HCT116 (cell line): ENCODE measurements around the gene LIM2. TPM values are rescaled to one million over a fixed set of nuclear protein-coding genes. Genes with fewer than 3 reads are reported as not detected.

ENCODE experiments used
- ATAC-seq: fragments of 200-7000 bp; cut with Tn5 transposase; 2 replicates; pipeline ENCODE4 v1.9.1; 2020; ENCODE audit warnings: mild to moderate bottlenecking, moderate library complexity
- BruUV-seq: library from RNA; stranded (reverse); fragments of 400-500 nt; replicated peaks from 2 replicates; lab custom pipeline; 2021; lab: Mats Ljungman, UMichigan
- CTCF ChIA-PET: fragments of 300-600 bp; sonication (Branson Sonifier 250); formaldehyde crosslinking; loops from one replicate; lab custom pipeline; 2021; ENCODE audit warnings: antibody characterized with exemption; lab: Charles Lee
- POLR2A ChIA-PET: fragments of 300-600, 350-600 bp; sonication (Branson Sonifier 250); formaldehyde crosslinking; loops from one replicate; lab custom pipeline; 2021; ENCODE audit warnings: antibody characterized with exemption; lab: Charles Lee
- RAD21 ChIA-PET, 2 experiments: fragments of 300-600 bp; sonication (Branson Sonifier 250); formaldehyde crosslinking; loops; one replicate each; lab custom pipeline; 2023; ENCODE audit warnings: low total read pairs in 2 of 2; ENCODE audit not compliant: uncharacterized antibody in 2 of 2, unreplicated experiment in 2 of 2, low non-redundant PET in 1 of 2; lab: Charles Lee
- DNase-seq: peaks from one replicate; pipeline ENCODE4 v3.0.0-alpha.2; 2010; ENCODE audit warnings: low read depth, low spot score
- H2AFZ ChIP-seq: fragments of 200-600 bp; shearing (Covaris generic), sonication (generic); 2 replicates; pipeline ENCODE4 v1.6.1; 2017; ENCODE audit warnings: low read depth, mixed run types, mixed read lengths, antibody characterized with exemption, low read length; ENCODE audit not compliant: poor library complexity, severe bottlenecking
- H3K27ac ChIP-seq: 2 replicates; pipeline ENCODE4 v1.5.1; 2012; ENCODE audit warnings: low read depth, low read length
- H3K27me3 ChIP-seq: fragments of 200-600 bp; sonication (generic); 2 replicates; pipeline ENCODE4 v1.6.1; 2016; ENCODE audit warnings: mixed run types, low read length, mixed read lengths; ENCODE audit not compliant: insufficient read depth
- H3K36me3 ChIP-seq, 2 experiments: fragments of 200-500 bp in 1 of 2; fragments of 200-600 bp in 1 of 2; sonication (Bioruptor generic) in 1 of 2; sonication (generic) in 1 of 2; 2 replicates each; pipeline versions ENCODE4 v1.5.1 to v1.6.1; 2014 to 2016; ENCODE audit warnings: low read length in 2 of 2, inconsistent platforms in 1 of 2, mixed read lengths in 1 of 2, mixed run types in 1 of 2; ENCODE audit not compliant: insufficient read depth in 2 of 2, control insufficient read depth in 1 of 2
- H3K4me1 ChIP-seq, 2 experiments: fragments of 200-600 bp in 1 of 2; sonication (generic) in 1 of 2; 2 replicates each; pipeline versions ENCODE4 v1.5.1 to v1.6.1; 2012 to 2017; ENCODE audit warnings: low read length in 2 of 2, inconsistent platforms in 1 of 2, mild to moderate bottlenecking in 1 of 2, mixed read lengths in 1 of 2, mixed run types in 1 of 2, moderate library complexity in 1 of 2; ENCODE audit not compliant: insufficient read depth in 2 of 2, control insufficient read depth in 1 of 2
- H3K4me2 ChIP-seq: fragments of 200-600 bp; sonication (generic); 2 replicates; pipeline ENCODE4 v1.6.1; 2017; ENCODE audit warnings: mixed run types, low read length, mixed read lengths
- H3K4me3 ChIP-seq, 2 experiments: fragments of 200-600 bp in 1 of 2; sonication (generic) in 1 of 2; replicated peaks in 1 of 2; 2 replicates each; pipeline ENCODE4 v1.5.1; 2011 to 2016; ENCODE audit warnings: low read length in 2 of 2, control low read depth in 1 of 2, low read depth in 1 of 2, mild to moderate bottlenecking in 1 of 2, mixed read lengths in 1 of 2, mixed run types in 1 of 2
- H3K79me2 ChIP-seq: fragments of 200-600 bp; sonication (generic); 2 replicates; pipeline ENCODE4 v1.6.1; 2017; ENCODE audit warnings: mild to moderate bottlenecking, mixed run types, low read length, moderate library complexity, mixed read lengths; ENCODE audit not compliant: insufficient read depth
- H3K9ac ChIP-seq: fragments of 200-600 bp; sonication (generic); 2 replicates; pipeline ENCODE4 v1.6.1; 2016; ENCODE audit warnings: low read length, mixed read lengths
- H3K9me2 ChIP-seq: fragments of 200-600 bp; sonication (generic), shearing (Covaris generic); 2 replicates; pipeline ENCODE4 v1.6.1; 2017; ENCODE audit warnings: mixed run types, mild to moderate bottlenecking, moderate library complexity; ENCODE audit not compliant: insufficient read depth
- H3K9me3 ChIP-seq, 2 experiments: fragments of 200-500 bp in 1 of 2; fragments of 200-600 bp in 1 of 2; sonication (Bioruptor generic) in 1 of 2; sonication (generic) in 1 of 2; 2 replicates each; pipeline ENCODE4 v1.6.1; 2014 to 2017; ENCODE audit warnings: low read length in 2 of 2, mixed read lengths in 2 of 2, inconsistent platforms in 1 of 2, low read depth in 1 of 2, mild to moderate bottlenecking in 1 of 2, mixed run types in 1 of 2, moderate library complexity in 1 of 2; ENCODE audit not compliant: control insufficient read depth in 1 of 2, insufficient read depth in 1 of 2
- H4K20me1 ChIP-seq: fragments of 200-600 bp; sonication (generic), shearing (Covaris generic); 2 replicates; pipeline ENCODE4 v1.6.1; 2017; ENCODE audit warnings: mixed run types, mild to moderate bottlenecking, moderate library complexity; ENCODE audit not compliant: insufficient read depth
- CEBPB ChIP-seq: IDR thresholded peaks from 2 replicates; pipeline ENCODE4 v1.6.1; 2012; ENCODE audit warnings: low read depth
- EZH2 ChIP-seq: fragments of 200-600 bp; sonication (generic); IDR thresholded peaks from 2 replicates; pipeline ENCODE4 v1.6.1; 2017; ENCODE audit warnings: antibody characterized with exemption, mixed run types
- JUND ChIP-seq: IDR thresholded peaks from 2 replicates; pipeline ENCODE4 v1.6.1; 2012
- POLR2AphosphoS5 ChIP-seq: IDR thresholded peaks from 2 replicates; pipeline ENCODE4 v1.6.1; 2011; ENCODE audit warnings: mild to moderate bottlenecking, low read depth, low read length, moderate library complexity
- SIN3A ChIP-seq: IDR thresholded peaks from 2 replicates; pipeline ENCODE4 v1.6.1; 2012; ENCODE audit warnings: low read depth
- SP1 ChIP-seq: IDR thresholded peaks from 2 replicates; pipeline ENCODE4 v1.6.1; 2012; ENCODE audit warnings: low read depth
- SRF ChIP-seq: IDR thresholded peaks from 2 replicates; pipeline ENCODE4 v1.6.1; 2012; ENCODE audit warnings: low read depth
- TCF7L2 ChIP-seq: IDR thresholded peaks from 2 replicates; pipeline ENCODE4 v1.7.0; 2011; ENCODE audit warnings: borderline replicate concordance, inconsistent platforms; ENCODE audit not compliant: insufficient read depth, insufficient read length; ENCODE audit errors: extremely low read depth
- YY1 ChIP-seq: IDR thresholded peaks from 2 replicates; pipeline ENCODE4 v1.6.1; 2011; ENCODE audit warnings: low read length, low read depth, moderate library complexity, mild to moderate bottlenecking; ENCODE audit not compliant: insufficient replicate concordance; ENCODE audit errors: extremely low read depth
- ZFX ChIP-seq: fragments of 450-650 bp; IDR thresholded peaks from 2 replicates; pipeline ENCODE4 v1.6.1; 2017
- ZNF274 ChIP-seq: fragments of 200-500 bp; sonication (Bioruptor generic); IDR thresholded peaks from 2 replicates; pipeline ENCODE4 v1.6.1; 2014; ENCODE audit warnings: mild to moderate bottlenecking, low read depth, low read length, inconsistent platforms
- intact Hi-C: fragments of 100-400 bp; cut with micrococcal nuclease; formaldehyde crosslinking; loops from 2 replicates; pipeline ENCODE4 v1.10.0; 2022
- total RNA-seq: library from RNA; stranded (reverse); gene quantifications from one replicate; pipeline ENCODE4 v1.2.1, GENCODE V29; 2021; ENCODE audit not compliant: unreplicated experiment
- TF ChIP-seq, protein P1 (sequence below): IDR thresholded peaks from 2 replicates; pipeline ENCODE4 v1.6.1; 2011; ENCODE audit warnings: mild to moderate bottlenecking, low read length, moderate library complexity; ENCODE audit not compliant: insufficient replicate concordance; ENCODE audit errors: extremely low read depth
- TF ChIP-seq, protein P2 (sequence below): IDR thresholded peaks from 2 replicates; pipeline ENCODE4 v1.6.1; 2012
- TF ChIP-seq, protein P3 (sequence below), 3 experiments: fragments of 200-600 bp in 1 of 3; sonication (generic) in 1 of 3; IDR thresholded peaks in 2 of 3; conservative IDR thresholded peaks in 1 of 3; 2 replicates each; pipeline ENCODE4 v1.5.1; 2012 to 2017; ENCODE audit warnings: low read depth in 2 of 3, low read length in 2 of 3, antibody characterized with exemption in 1 of 3, borderline replicate concordance in 1 of 3, control low read depth in 1 of 3, mild to moderate bottlenecking in 1 of 3, mixed read lengths in 1 of 3, mixed run types in 1 of 3, moderate library complexity in 1 of 3; ENCODE audit not compliant: insufficient read depth in 1 of 3
- TF ChIP-seq, protein P4 (sequence below): IDR thresholded peaks from 2 replicates; pipeline ENCODE4 v1.6.1; 2012; ENCODE audit warnings: low read depth

LIM2 gene
- total RNA-seq, 1 experiment from 2014 or later: not detected

DNA sequence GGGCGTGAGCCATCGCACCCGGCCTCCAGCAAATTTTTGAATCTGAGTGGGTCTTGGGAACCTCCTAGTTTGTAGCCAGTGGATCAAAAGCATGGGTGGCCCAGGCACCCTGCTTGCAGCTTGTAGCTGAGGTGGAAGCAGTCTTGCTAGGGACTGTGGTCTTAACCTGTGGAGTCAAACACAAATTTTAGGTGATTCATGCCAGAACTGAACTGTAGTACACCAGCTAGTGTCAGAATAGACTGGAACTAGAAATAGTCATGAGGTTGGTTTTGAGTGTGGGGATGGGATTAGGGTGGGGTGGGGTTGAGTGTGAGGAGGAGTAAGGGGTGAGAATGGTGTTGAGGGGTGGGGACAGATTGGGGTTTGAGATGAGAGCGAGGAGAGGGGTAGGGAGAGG lies 5.8 kb downstream of the LIM2 start:
- H3K4me3 ChIP-seq: no peak overlapping the region
- H3K9ac ChIP-seq: no peak overlapping the region
- no peaks in the 10 kb centered on the region for H3K79me2 ChIP-seq
- no peaks in the 10 kb centered on the region for H3K9me2 ChIP-seq
- no peak overlapping the region for H3K27ac ChIP-seq
- TF ChIP-seq, protein P1, sequence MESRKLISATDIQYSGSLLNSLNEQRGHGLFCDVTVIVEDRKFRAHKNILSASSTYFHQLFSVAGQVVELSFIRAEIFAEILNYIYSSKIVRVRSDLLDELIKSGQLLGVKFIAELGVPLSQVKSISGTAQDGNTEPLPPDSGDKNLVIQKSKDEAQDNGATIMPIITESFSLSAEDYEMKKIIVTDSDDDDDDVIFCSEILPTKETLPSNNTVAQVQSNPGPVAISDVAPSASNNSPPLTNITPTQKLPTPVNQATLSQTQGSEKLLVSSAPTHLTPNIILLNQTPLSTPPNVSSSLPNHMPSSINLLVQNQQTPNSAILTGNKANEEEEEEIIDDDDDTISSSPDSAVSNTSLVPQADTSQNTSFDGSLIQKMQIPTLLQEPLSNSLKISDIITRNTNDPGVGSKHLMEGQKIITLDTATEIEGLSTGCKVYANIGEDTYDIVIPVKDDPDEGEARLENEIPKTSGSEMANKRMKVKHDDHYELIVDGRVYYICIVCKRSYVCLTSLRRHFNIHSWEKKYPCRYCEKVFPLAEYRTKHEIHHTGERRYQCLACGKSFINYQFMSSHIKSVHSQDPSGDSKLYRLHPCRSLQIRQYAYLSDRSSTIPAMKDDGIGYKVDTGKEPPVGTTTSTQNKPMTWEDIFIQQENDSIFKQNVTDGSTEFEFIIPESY: no peak
- no peak for TF ChIP-seq POLR2AphosphoS5
- TF ChIP-seq SRF: no peak
- TF ChIP-seq, protein P2, sequence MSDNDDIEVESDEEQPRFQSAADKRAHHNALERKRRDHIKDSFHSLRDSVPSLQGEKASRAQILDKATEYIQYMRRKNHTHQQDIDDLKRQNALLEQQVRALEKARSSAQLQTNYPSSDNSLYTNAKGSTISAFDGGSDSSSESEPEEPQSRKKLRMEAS: no peak
- no peak for TF ChIP-seq YY1
- TF ChIP-seq ZNF274: no peak
- no peak for TF ChIP-seq CEBPB
- no peak for TF ChIP-seq ZFX
- TF ChIP-seq SIN3A: no peak
- no peak for TF ChIP-seq JUND
- no peak for TF ChIP-seq TCF7L2
- TF ChIP-seq, protein P3, sequence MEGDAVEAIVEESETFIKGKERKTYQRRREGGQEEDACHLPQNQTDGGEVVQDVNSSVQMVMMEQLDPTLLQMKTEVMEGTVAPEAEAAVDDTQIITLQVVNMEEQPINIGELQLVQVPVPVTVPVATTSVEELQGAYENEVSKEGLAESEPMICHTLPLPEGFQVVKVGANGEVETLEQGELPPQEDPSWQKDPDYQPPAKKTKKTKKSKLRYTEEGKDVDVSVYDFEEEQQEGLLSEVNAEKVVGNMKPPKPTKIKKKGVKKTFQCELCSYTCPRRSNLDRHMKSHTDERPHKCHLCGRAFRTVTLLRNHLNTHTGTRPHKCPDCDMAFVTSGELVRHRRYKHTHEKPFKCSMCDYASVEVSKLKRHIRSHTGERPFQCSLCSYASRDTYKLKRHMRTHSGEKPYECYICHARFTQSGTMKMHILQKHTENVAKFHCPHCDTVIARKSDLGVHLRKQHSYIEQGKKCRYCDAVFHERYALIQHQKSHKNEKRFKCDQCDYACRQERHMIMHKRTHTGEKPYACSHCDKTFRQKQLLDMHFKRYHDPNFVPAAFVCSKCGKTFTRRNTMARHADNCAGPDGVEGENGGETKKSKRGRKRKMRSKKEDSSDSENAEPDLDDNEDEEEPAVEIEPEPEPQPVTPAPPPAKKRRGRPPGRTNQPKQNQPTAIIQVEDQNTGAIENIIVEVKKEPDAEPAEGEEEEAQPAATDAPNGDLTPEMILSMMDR (IDR thresholded peaks at IDR 0.05 in 2 of 3, conservative IDR thresholded peaks at IDR 0.05 in 1 of 3; ENCODE audit: borderline replicate concordance in 1 of 3, insufficient read depth in 1 of 3, low read depth in 2 of 3, low read length in 2 of 3): no peak
- no peak for TF ChIP-seq EZH2
- no peak for TF ChIP-seq SP1
- TF ChIP-seq, protein P4, sequence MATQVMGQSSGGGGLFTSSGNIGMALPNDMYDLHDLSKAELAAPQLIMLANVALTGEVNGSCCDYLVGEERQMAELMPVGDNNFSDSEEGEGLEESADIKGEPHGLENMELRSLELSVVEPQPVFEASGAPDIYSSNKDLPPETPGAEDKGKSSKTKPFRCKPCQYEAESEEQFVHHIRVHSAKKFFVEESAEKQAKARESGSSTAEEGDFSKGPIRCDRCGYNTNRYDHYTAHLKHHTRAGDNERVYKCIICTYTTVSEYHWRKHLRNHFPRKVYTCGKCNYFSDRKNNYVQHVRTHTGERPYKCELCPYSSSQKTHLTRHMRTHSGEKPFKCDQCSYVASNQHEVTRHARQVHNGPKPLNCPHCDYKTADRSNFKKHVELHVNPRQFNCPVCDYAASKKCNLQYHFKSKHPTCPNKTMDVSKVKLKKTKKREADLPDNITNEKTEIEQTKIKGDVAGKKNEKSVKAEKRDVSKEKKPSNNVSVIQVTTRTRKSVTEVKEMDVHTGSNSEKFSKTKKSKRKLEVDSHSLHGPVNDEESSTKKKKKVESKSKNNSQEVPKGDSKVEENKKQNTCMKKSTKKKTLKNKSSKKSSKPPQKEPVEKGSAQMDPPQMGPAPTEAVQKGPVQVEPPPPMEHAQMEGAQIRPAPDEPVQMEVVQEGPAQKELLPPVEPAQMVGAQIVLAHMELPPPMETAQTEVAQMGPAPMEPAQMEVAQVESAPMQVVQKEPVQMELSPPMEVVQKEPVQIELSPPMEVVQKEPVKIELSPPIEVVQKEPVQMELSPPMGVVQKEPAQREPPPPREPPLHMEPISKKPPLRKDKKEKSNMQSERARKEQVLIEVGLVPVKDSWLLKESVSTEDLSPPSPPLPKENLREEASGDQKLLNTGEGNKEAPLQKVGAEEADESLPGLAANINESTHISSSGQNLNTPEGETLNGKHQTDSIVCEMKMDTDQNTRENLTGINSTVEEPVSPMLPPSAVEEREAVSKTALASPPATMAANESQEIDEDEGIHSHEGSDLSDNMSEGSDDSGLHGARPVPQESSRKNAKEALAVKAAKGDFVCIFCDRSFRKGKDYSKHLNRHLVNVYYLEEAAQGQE: no peak
- TF ChIP-seq, all 23 proteins: peak for 0
- Histone ChIP-seq H3K27me3 (no peaks in the 10 kb centered on the region), H3K4me1 (peaks cover 0 to 12% of the 10 kb centered on the region in 2 experiments; a peak in 2 of 4 replicates), H3K9me3 (no peaks in the 10 kb centered on the region), H3K36me3 (no peaks in the 10 kb centered on the region), H2AFZ (no peak overlapping the region), H4K20me1 (no peaks in the 10 kb centered on the region), H3K4me2 (no peak overlapping the region)
- RAD21 ChIA-PET: no interaction called here
- DNase-seq (no peak), ATAC-seq (no peak)
- CTCF ChIA-PET: no interaction called here
- intact Hi-C loops: no loop called here
- POLR2A ChIA-PET: no interaction called here
- no TSS peak for BruUV-seq
